Epithelial cell of proximal tubule (primary cell): ENCODE measurements around the gene STMN1. TPM values are rescaled to one million over a fixed set of nuclear protein-coding genes. Genes with fewer than 3 reads are reported as not detected.

Experiments used
- DNase-seq: peaks from one replicate; pipeline ENCODE4 v3.0.0-alpha.2; 2011; ENCODE audit warnings: low read depth
- H3K4me3 ChIP-seq: 2 replicates; pipeline ENCODE4 v1.5.1; 2011; ENCODE audit warnings: low read depth, mild to moderate bottlenecking, low read length
- total RNA-seq: library from RNA; depleted of rRNA; stranded (reverse); fragments of >200 nt; gene quantifications from 2 replicates; pipeline ENCODE4 v1.2.3, GENCODE V29; 2015
- TF ChIP-seq, protein P1 (sequence below): conservative IDR thresholded peaks from 2 replicates; pipeline ENCODE4 v1.5.1; 2012; ENCODE audit warnings: low read depth, mild to moderate bottlenecking, low read length

The STMN1 gene
- total RNA-seq, 1 donor from 2014 or later: 554 TPM

DNA sequence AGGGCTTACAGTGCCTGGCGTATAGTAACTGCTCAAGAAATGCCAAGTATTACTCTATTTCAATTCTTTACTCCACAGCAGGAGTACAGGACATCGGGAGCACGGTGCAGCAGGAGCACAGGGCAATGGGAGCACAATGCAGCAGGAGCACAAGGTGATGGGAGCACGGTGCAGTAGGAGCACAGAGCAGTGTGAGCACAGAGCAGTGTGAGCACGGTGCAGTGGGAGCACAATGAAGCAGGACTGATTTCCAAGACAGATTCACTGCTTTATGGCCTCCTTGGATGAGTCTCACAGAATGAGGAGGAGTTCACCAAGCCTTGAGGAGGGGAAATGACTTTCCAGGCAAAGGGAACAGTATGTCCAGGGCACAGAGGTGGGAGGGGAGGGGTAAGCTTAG, 25.7 kb downstream of the STMN1 start:
- TF ChIP-seq, protein P1, sequence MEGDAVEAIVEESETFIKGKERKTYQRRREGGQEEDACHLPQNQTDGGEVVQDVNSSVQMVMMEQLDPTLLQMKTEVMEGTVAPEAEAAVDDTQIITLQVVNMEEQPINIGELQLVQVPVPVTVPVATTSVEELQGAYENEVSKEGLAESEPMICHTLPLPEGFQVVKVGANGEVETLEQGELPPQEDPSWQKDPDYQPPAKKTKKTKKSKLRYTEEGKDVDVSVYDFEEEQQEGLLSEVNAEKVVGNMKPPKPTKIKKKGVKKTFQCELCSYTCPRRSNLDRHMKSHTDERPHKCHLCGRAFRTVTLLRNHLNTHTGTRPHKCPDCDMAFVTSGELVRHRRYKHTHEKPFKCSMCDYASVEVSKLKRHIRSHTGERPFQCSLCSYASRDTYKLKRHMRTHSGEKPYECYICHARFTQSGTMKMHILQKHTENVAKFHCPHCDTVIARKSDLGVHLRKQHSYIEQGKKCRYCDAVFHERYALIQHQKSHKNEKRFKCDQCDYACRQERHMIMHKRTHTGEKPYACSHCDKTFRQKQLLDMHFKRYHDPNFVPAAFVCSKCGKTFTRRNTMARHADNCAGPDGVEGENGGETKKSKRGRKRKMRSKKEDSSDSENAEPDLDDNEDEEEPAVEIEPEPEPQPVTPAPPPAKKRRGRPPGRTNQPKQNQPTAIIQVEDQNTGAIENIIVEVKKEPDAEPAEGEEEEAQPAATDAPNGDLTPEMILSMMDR: no peak
- DNase-seq: no peak
- H3K4me3 ChIP-seq: no peak overlapping the region

- TF ChIP-seq, protein P1: no peak
- DNase-seq: no peak
- H3K4me3 ChIP-seq: no peak overlapping the region
Observed at GRCh38 chr1:25879675-25880074, 26.5 kb downstream of the STMN1 start.

GRCh38 chr1:25878690-25879089, 27.5 kb downstream of the STMN1 start:
- H3K4me3 ChIP-seq: no peak overlapping the region
- no peak for DNase-seq
- TF ChIP-seq, protein P1: no peak

GRCh38 chr1:25877155-25877554, 29.1 kb downstream of the STMN1 start:
- H3K4me3 ChIP-seq: no peak overlapping the region
- DNase-seq: no peak
- TF ChIP-seq, protein P1: no peak

DNA sequence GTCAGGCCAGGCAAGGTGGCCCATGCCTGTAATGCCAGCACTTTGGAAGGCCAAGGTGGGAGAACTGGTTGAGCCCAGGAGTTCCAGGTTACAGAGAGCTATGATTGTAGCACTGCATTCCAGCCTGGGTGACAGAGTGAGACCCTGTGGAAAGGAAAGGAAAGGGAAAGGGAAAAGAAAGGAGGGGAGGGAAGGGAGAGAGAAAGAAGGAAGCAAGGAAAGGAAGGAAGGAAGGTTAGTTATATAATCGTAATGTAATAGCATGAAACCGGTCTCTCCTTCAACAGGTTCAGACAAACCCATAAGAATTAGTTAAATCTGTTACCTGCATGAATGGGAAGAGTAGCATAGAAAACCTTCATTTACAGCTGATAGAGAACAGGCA, 29.5 kb downstream of the STMN1 start:
- no peak overlapping the region for H3K4me3 ChIP-seq
- TF ChIP-seq, protein P1: no peak
- DNase-seq: no peak

- TF ChIP-seq, protein P1: no peak
- peak overlapping the region; percentile 71 for H3K4me3 ChIP-seq
- no peak for DNase-seq
Observed at GRCh38 chr1:25875856-25876692, 30.1 kb downstream of the STMN1 start.
